ENCODE results near the gene CGGBP1.

The CGGBP1 gene, protein sequence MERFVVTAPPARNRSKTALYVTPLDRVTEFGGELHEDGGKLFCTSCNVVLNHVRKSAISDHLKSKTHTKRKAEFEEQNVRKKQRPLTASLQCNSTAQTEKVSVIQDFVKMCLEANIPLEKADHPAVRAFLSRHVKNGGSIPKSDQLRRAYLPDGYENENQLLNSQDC

DNA sequence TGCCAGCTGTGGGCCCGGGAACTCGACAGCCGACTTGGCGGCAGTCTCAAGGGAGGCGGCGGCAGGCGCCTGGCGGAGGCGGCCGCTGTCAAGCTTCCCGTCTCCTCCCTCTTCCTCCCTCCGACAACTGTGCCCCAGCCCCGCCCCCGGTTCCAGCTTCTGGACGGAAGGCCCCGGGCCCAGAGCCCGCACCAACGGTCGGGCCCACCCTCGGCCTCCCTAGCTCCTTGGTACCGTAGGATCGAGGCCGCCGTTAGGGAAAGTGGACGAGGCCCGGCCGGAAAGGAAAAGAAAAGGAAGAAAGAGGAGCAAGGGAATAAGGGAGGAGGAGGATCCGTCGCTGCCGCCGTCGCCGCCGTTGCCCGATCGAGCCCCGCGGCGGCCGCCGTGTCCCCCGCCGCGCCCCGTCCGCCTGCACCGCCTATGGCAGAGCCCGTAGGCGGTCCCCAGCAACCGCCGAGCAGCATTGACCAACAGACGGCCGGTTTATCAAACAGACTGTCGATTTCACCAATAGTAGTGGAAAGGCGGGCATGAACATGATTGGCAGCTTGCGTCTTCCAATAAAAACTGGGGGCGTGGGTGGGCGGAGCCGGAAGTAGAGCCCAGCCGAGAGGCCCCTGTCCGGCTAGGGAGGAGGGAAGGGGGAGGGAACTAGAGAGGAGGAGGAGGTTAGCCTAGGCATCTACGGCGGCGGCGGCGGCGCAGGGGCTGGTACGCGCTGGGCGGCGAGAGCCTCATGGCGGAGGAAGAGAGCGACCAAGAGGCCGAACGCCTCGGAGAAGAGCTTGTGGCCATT, at the start of gene CGGBP1, which contains the start of gene ZNF654:
TSS of gene CGGBP1 (minus strand) at position 425 of the 799 bp plus-strand sequence. CDS start 3,029 bp downstream, outside the sequence.
TSS of gene ZNF654 (plus strand) at position 675 of the 799 bp plus-strand sequence. CDS start at position 740, 65 bp downstream.
- peaks cover 17 to 40% of the 10 kb centered on the region in 2 donors for H3K4me1 Mint-ChIP-seq
- no peaks in the 10 kb centered on the region for H3K27me3 Mint-ChIP-seq
- H3K4me3 Mint-ChIP-seq = peak within 1 kb of the TSS; percentile 96 to 99
- H3K27ac Mint-ChIP-seq = peak within 1 kb of the TSS; percentile 99
- DNase-seq (peak; percentile 99), ATAC-seq (replicated peaks) (peak; percentile 91 to 94)
- no peaks in the 10 kb centered on the region for H3K9me3 Mint-ChIP-seq
- peaks cover 16 to 23% of the 10 kb centered on the region in 2 donors for H3K36me3 Mint-ChIP-seq

DNA sequence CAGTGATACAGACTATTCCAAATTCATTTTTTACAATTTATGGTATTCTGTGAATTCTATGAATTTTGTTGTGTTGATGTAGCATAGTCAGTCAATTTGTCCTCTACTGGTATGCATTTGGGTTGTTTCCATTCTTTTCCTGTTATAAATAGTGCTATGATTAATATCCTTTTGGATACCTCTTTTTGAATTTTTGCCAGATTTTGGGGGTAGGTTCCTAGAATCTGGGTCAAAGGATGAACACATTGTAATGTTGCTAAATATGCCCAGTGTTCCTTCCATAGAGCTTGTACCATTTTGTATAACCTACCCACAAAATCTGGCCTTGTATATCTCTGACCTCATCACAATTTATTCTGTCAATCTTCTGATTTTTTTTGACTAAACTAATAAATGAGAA, 46.5 kb upstream of the CGGBP1 start:
- ATAC-seq (replicated peaks) (no peak), DNase-seq (no peak)
- Mint-ChIP-seq H3K9me3 (peaks cover 0 to 6% of the 10 kb centered on the region in 2 donors), H3K27ac (no peak overlapping the region), H3K36me3 (peaks cover 15 to 23% of the 10 kb centered on the region in 2 donors), H3K4me1 (peaks cover 7 to 13% of the 10 kb centered on the region in 2 donors), H3K4me3 (no peak overlapping the region), H3K27me3 (no peaks in the 10 kb centered on the region)

DNA sequence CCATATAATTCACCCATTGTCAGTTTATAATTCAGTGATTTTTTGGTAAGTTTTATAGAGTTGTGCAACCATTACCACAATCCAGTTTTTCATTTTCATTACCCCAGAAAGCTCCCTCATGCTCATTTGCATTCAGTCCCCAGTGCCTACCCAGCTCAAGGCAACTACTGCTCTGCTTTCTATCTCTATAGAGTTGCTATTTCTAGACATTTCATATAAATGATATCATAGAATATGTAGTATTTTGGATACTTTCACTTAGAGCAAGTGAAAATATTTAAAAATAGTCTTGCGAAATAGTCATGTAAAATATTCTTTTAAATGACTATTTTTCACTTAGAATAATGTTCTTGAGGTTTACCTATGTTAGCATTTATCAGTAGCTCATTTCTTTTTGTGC, 42.3 kb upstream of the CGGBP1 start:
- DNase-seq (no peak), ATAC-seq (replicated peaks) (no peak)
- Mint-ChIP-seq H3K36me3 (peaks cover 34 to 43% of the 10 kb centered on the region in 2 donors), H3K27me3 (no peaks in the 10 kb centered on the region), H3K4me1 (peaks cover 7 to 27% of the 10 kb centered on the region in 2 donors), H3K9me3 (peaks cover 0 to 14% of the 10 kb centered on the region in 2 donors), H3K27ac (no peak overlapping the region), H3K4me3 (no peak overlapping the region)

DNA sequence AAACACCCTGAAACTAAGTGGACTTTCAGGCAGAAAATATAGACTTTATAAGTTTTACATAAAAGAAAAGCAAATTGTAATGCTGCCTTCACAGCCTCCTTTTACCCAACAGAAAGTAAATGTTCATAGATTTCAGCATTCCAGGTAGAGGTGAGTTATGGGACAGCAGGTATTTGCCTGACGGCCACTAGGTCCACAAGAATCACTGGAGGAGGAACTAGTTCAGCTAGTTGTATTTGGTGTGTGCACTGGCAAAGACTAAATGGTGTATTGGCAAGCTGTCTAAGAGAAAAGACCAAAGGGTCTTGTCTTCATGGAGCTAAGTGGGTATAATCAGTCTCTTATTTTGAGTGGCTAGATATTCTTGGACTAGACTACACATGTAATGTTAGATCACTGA, 34.5 kb upstream of the CGGBP1 start:
- Mint-ChIP-seq H3K27me3 (no peaks in the 10 kb centered on the region), H3K27ac (no peak overlapping the region), H3K4me3 (no peak overlapping the region), H3K9me3 (peaks cover 6 to 10% of the 10 kb centered on the region in 2 donors), H3K36me3 (peaks cover 42 to 44% of the 10 kb centered on the region in 2 donors), H3K4me1 (peaks cover 0 to 13% of the 10 kb centered on the region in 2 donors)
- ATAC-seq (replicated peaks) (no peak), DNase-seq (no peak)

DNA sequence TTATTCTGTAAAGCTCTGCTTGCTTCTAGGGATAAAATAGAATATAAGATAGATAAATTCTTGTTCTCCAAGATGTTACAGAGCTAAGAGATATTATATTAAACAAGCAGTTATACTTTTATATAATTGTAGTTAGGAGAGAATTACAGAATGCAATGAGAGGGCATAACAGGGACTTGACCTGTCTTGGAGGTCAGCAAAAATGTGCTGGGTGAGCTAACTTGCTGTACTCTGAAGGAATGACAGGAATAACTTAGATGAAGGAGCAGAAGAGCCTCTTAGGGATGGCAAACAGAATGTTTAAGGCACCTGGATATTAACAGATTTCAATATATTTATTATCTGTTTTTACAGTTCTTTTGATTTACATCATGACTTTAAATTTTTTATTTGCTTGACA, 33.5 kb upstream of the CGGBP1 start:
- Mint-ChIP-seq H3K4me1 (peaks cover 0 to 6% of the 10 kb centered on the region in 2 donors), H3K4me3 (no peak overlapping the region), H3K9me3 (peaks cover 4 to 6% of the 10 kb centered on the region in 2 donors), H3K36me3 (peaks cover 32 to 37% of the 10 kb centered on the region in 2 donors), H3K27ac (no peak overlapping the region), H3K27me3 (no peaks in the 10 kb centered on the region)
- no peak for DNase-seq
- ATAC-seq (replicated peaks) = no peak

- DNase-seq (no peak), ATAC-seq (replicated peaks) (no peak)
- Mint-ChIP-seq H3K27ac (no peak overlapping the region), H3K36me3 (peaks cover 26 to 32% of the 10 kb centered on the region in 2 donors), H3K4me1 (peaks cover 0 to 6% of the 10 kb centered on the region in 2 donors), H3K9me3 (peaks cover 4 to 6% of the 10 kb centered on the region in 2 donors), H3K27me3 (no peaks in the 10 kb centered on the region), H3K4me3 (no peak overlapping the region)
Observed at GRCh38 chr3:88090681-88091080, 31.9 kb upstream of the CGGBP1 start.

- ATAC-seq (replicated peaks) (no peak), DNase-seq (no peak)
- Mint-ChIP-seq H3K36me3 (peaks cover 16 to 22% of the 10 kb centered on the region in 2 donors), H3K4me1 (peaks cover 13 to 27% of the 10 kb centered on the region in 2 donors), H3K9me3 (no peaks in the 10 kb centered on the region), H3K4me3 (no peak overlapping the region), H3K27ac (no peak overlapping the region), H3K27me3 (no peaks in the 10 kb centered on the region)
Observed at GRCh38 chr3:88084097-88084501, 25.3 kb upstream of the CGGBP1 start.

- Mint-ChIP-seq H3K9me3 (no peaks in the 10 kb centered on the region), H3K4me1 (peaks cover 15 to 35% of the 10 kb centered on the region in 2 donors), H3K4me3 (no peak overlapping the region), H3K36me3 (peaks cover 11 to 17% of the 10 kb centered on the region in 2 donors), H3K27ac (no peak overlapping the region), H3K27me3 (no peaks in the 10 kb centered on the region)
- ATAC-seq (replicated peaks) = no peak
- no peak for DNase-seq
Observed at GRCh38 chr3:88082854-88083253, 24.0 kb upstream of the CGGBP1 start.

DNA sequence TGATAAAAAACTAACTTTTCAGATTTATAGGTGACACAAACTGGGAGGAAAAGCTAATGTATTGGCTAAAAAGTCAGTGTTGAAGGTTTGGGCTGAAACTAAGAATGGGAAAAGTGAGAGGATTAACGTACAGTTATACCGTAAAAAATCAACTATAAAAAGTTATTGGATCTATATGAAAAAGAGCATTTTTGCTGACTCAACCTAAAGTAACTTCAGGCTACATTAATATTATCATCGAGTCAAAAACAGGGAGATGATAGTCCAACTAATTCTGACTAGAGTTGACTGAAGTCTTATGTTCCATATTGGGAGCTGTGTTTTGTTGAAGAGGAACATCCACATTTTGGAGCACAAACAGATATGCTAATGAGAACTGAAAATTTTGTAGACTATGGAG, 20.1 kb upstream of the CGGBP1 start:
- H3K4me3 Mint-ChIP-seq = no peak overlapping the region
- H3K27ac Mint-ChIP-seq = no peak overlapping the region
- no peak for ATAC-seq (replicated peaks)
- no peak for DNase-seq
- H3K36me3 Mint-ChIP-seq = peaks cover 9 to 20% of the 10 kb centered on the region in 2 donors
- H3K27me3 Mint-ChIP-seq = no peaks in the 10 kb centered on the region
- peaks cover 27 to 57% of the 10 kb centered on the region in 2 donors for H3K4me1 Mint-ChIP-seq
- H3K9me3 Mint-ChIP-seq = no peaks in the 10 kb centered on the region

DNA sequence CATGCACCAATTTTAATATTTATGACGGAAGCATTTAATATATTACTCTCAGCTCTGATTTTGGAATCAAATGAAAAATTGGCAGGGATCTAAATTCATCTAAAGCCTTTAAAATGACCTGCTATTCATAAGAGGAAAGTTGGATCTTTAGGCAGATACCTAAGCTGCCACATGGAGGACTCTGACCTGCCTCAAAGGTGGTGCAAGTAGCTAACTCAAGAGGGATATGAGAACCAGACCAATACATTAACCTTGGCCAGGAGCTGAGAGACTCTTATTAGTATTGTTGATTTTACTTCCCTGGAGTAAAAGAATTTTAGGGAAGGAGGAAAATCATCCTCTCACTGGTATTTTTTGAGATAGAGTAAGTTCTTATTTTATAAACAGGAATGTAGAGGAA, 17.9 kb upstream of the CGGBP1 start:
- H3K36me3 Mint-ChIP-seq = peaks cover 13 to 21% of the 10 kb centered on the region in 2 donors
- peaks cover 21 to 48% of the 10 kb centered on the region in 2 donors for H3K4me1 Mint-ChIP-seq
- H3K27me3 Mint-ChIP-seq = no peaks in the 10 kb centered on the region
- H3K27ac Mint-ChIP-seq = no peak overlapping the region
- no peak overlapping the region for H3K4me3 Mint-ChIP-seq
- ATAC-seq (replicated peaks) (no peak), DNase-seq (no peak)
- H3K9me3 Mint-ChIP-seq = peaks cover 0 to 7% of the 10 kb centered on the region in 2 donors

DNA sequence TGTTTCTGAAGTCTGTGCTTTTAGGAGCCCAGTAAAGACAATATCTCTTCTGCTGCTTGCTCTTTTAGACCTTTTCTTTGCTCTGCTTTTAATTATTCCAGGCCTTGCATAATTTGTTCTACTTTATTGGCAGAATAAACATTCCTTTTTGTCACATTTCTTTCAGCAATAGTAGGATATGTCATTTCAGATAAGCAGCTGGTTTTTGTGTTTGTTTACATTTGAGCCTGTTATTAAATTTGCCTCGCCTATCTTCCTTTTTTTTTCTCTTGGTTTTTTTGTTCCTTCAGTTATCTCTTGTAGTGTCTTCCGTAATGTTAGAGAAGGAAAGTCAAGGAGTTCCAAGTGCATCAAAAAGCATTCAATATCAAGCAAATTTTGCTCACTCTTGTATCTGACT, 16.7 kb upstream of the CGGBP1 start:
- H3K27ac Mint-ChIP-seq = no peak overlapping the region
- H3K4me3 Mint-ChIP-seq = no peak overlapping the region
- H3K27me3 Mint-ChIP-seq = no peaks in the 10 kb centered on the region
- DNase-seq (no peak), ATAC-seq (replicated peaks) (no peak)
- H3K4me1 Mint-ChIP-seq = peaks cover 19 to 36% of the 10 kb centered on the region in 2 donors
- peaks cover 0 to 7% of the 10 kb centered on the region in 2 donors for H3K9me3 Mint-ChIP-seq
- H3K36me3 Mint-ChIP-seq = peaks cover 11 to 25% of the 10 kb centered on the region in 2 donors

DNA sequence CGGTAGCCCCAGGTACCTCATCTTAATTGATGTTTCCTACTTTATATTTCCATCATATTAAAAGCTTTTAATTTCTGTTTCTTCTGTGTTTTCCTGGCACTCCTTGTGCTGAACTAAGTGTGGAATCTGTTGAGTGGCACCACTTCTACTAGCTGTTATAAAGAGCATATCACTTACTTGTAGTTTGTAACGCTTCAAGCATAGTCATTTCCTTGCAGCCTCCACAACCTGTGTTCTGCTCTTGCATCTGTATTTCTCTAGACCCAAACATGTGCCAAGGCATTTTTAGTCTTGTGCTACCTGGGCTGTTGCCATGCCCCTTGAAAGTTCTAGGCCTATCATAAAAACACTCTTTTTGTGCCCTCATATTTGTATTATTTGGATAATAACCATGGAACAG, 16.3 kb upstream of the CGGBP1 start:
- H3K27ac Mint-ChIP-seq = no peak overlapping the region
- H3K27me3 Mint-ChIP-seq = no peaks in the 10 kb centered on the region
- ATAC-seq (replicated peaks) (no peak), DNase-seq (no peak)
- no peak overlapping the region for H3K4me3 Mint-ChIP-seq
- H3K4me1 Mint-ChIP-seq = peaks cover 17 to 33% of the 10 kb centered on the region in 2 donors
- H3K36me3 Mint-ChIP-seq = peaks cover 11 to 25% of the 10 kb centered on the region in 2 donors
- peaks cover 0 to 7% of the 10 kb centered on the region in 2 donors for H3K9me3 Mint-ChIP-seq

DNA sequence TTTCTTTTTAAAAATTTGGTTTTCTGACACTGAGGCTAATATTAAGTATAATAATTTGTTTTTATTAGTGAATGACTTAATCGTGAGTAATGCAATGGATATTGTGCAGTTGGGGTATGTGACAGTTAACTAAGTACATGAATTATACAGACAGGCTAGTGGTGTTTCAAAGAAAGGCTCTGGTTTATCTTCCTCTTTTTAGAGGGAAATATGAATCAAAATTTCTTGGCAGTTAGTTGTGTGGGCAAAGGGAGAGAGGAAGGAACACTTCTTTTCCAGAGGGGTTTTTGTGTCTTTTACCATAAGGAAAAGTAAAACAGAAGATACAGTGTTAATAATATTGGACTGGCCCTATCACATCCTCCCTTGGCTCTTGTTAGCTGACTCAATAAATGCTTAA, 2.9 kb upstream of the CGGBP1 start:
- H3K36me3 Mint-ChIP-seq = peaks cover 2 to 12% of the 10 kb centered on the region in 2 donors
- ATAC-seq (replicated peaks) (no peak), DNase-seq (no peak)
- H3K9me3 Mint-ChIP-seq = no peaks in the 10 kb centered on the region
- H3K27ac Mint-ChIP-seq = no peak overlapping the region
- peaks cover 16 to 40% of the 10 kb centered on the region in 2 donors for H3K4me1 Mint-ChIP-seq
- H3K27me3 Mint-ChIP-seq = no peaks in the 10 kb centered on the region
- peak overlapping the region in 1 of 2 donors; percentile 29 for H3K4me3 Mint-ChIP-seq

DNA sequence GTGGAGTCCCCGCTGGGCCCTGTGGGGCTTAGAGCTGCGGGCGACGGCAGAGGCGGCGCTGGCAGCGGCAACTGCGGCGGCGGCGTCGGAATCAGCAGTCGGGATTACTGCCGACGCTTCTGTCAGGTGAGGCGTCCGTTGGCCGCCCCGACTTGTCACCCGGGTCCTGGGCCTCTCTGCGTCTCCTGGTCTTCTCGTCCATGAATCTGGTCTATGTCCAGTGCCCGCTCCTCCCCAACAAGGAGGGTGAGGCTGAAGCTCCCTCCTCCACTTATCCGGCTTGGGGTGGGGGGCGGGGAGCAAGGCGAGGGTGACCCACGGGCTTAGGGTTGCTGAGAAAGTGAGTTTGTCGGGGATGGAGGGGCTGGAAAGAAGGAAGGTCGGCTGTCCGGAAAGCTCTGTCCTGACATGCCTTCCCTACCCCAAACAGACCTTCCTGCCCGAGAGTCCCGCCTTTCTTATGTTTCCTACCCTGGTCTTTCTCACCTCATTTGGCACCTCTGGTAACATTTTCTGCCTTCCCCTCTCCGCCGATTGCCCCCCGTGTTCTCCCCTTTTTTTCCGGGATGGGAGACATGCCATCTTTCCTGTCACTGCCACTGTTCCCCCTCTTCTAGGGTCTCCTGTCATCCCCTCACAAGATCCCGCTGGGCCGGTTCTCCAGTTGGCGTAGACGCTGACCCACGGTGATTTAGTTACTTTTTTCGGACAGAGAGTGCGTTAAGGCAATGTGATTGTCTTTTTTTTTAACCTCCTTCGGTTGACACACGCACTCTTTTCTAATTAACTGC, 770 bp upstream of the CGGBP1 start:
- H3K4me1 Mint-ChIP-seq = peaks cover 22 to 48% of the 10 kb centered on the region in 2 donors
- H3K4me3 Mint-ChIP-seq = peak overlapping the region; percentile 96 to 99
- H3K9me3 Mint-ChIP-seq = no peaks in the 10 kb centered on the region
- H3K27me3 Mint-ChIP-seq = no peaks in the 10 kb centered on the region
- peaks cover 14 to 22% of the 10 kb centered on the region in 2 donors for H3K36me3 Mint-ChIP-seq
- no peak for DNase-seq
- peak overlapping the region; percentile 99 for H3K27ac Mint-ChIP-seq
- peak in 1 of 2 donors; percentile 13 for ATAC-seq (replicated peaks)

Data from stimulated activated naive B cell treated with anti-CD40 and anti-IgM and Interleukin-4, amounts not matched to agents 10 μg/mL and 1 μg/mL and 100 μg/mL, for 72 hours (primary cell).